GM19193 (cell line): ENCODE results near the gene ADCY6.

Experiments
- POLR2A ChIP-seq: IDR thresholded peaks from 4 replicates; pipeline ENCODE4 v1.6.1; 2011; ENCODE audit not compliant: insufficient read depth, insufficient read length; ENCODE audit errors: extremely low read depth

ADCY6 gene

DNA sequence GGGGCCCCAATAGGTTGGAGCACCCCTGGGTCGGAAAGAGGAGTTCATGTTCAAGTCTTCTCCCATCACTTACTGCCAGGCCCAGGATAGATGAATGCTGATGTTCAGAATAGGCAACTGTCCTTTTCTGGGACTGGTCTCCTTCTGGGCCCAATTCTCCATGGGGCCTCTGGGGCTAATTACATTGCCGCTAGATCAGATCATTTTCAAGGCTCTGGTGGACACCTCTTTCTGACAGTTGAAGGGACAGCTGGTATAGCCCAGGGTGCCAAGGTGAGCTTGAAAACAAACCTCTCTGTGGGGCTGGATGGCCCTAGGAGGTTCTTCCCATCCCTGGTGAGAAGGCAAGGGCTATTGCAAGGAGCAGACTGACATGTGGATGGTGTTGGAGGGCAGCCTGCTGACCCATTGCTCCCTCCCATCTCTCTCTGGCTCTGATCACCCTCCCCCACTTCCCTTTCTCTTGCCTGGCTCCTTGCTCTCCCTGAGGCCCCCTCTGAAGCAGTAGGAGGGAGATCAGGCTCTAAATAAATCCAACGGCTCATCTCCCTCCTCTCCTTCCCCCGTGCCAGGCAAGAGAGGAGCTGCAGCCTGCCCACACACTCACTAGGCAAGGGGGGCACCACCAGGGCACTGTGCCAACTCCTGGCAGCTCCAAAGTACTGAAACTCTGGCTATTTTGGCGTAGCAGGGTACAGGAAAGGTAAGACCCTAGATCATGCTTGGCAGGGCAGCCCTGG lies 31.3 kb upstream of the ADCY6 start:
- no peak for TF ChIP-seq POLR2A

DNA sequence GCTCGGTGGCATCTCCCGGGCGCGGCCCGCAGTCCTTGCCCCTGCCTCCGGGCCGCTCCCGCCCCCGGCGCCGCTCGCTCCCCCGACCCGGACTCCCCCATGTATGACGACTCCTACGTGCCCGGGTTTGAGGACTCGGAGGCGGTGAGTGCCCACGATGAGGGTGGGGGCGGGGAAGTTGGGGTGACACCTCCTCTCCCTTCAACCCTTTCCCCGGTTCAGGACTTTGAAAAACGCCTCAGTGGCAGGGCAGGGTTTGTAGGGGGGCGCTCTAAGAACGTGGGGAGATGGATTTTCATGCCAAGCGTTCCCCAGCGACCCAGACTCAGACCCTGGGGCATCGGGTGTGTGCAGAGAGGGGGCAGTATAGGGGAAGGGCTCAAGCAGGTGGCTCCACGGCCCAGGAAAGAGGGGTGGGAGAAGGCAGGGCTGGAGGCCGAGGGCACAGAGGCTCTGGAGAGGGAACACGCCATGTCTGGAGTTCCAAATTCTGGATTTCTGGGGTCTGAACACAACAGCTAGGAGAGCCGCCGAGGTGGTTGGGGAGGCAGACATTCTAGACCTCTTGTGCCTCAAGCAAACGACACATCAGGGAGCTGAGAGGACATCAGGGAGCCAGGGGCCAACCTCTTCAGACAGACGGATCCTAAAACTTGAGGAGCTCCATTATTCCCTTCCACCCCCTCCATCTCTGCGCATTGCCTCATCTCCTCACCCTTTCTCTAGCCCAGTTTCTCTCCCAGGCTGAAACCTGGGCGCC lies 30.1 kb upstream of the ADCY6 start:
- TF ChIP-seq POLR2A = no peak

DNA sequence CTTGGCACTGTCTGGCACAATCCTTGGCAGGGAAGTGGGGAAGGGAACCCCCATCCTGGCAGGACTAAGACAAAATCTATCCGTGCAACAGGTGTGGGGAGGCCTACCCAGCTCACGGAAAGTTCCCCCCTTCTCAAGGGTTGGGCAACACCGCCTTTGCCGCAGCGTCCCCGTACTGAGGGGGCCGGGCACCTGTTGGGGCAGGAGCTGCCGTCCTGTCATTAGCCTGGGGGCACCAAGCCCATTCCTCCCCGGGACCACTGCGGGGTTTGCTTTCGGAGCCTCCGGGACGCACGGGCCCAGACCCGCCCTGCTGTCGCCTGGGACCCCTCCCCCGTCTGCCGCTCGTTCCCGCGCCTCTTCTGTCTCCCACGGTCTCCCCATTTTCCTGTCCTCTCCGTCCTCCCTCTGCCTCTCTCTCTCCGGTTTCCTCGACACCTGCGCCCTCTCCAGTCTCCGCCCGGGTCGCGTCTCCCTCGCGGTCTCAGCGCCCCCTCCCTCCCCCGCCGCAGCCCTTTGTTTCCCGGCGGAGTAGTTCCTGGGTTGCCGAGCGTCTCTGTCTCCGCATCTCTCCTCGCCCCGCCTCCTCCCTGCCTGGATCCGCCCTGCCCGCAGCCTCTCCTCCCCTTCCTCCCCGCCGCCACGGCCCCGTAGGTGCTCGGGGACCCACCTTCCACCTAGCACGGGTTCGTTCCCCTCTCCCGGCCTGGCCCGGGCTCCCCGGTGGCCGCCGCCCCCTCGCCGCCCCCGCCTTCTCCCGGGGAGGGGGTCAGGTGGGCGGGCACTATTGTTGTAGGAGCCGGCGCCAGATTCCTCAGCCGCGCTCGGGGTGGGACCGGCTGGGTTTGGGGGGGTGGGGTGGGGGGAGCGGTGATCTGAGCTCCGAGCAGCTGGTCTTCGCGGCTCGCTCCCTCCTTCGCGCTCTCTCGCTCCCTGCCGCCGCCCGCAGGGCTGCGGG lies 29.3 kb upstream of the ADCY6 start, which contains the start of gene CACNB3:
Gene CACNB3 (plus strand): TSS at position 624 of the 958 bp plus-strand sequence. CDS start 434 bp downstream, outside the sequence.
- no peak for TF ChIP-seq POLR2A

DNA sequence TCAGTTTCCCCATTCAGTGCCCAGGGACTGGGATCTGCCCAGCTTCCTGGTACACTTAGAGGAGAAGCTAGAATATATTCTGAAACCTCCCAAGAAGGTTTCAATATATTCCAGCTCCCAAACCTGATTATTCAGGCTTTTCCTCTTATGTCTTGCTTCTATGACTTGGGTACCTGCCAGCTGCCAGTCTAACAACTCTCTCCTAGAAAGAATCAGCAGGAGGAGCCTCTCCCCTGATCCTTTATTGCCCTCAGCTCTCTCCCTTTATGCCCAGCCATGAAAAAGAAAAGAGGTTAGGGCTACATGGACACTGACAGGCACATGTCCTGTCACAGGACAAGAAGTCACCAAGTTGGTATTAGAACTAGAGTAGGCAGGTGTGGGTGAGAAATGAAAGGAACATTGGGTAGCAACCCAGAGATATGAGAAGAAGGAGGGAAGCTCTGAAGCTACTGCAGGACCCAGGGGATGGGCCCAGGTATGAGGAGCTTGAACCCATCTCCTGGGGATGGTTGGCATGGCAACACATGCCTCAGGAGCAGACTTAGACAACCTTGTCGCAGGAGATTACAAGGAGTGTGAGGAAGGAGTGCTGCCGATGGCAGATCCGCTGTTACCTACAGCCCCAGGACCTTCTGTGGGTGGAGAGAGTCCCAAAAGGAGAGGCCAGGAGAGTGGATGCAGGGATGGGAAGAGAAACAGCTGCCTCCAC lies 27.4 kb upstream of the ADCY6 start:
- TF ChIP-seq POLR2A = no peak

DNA sequence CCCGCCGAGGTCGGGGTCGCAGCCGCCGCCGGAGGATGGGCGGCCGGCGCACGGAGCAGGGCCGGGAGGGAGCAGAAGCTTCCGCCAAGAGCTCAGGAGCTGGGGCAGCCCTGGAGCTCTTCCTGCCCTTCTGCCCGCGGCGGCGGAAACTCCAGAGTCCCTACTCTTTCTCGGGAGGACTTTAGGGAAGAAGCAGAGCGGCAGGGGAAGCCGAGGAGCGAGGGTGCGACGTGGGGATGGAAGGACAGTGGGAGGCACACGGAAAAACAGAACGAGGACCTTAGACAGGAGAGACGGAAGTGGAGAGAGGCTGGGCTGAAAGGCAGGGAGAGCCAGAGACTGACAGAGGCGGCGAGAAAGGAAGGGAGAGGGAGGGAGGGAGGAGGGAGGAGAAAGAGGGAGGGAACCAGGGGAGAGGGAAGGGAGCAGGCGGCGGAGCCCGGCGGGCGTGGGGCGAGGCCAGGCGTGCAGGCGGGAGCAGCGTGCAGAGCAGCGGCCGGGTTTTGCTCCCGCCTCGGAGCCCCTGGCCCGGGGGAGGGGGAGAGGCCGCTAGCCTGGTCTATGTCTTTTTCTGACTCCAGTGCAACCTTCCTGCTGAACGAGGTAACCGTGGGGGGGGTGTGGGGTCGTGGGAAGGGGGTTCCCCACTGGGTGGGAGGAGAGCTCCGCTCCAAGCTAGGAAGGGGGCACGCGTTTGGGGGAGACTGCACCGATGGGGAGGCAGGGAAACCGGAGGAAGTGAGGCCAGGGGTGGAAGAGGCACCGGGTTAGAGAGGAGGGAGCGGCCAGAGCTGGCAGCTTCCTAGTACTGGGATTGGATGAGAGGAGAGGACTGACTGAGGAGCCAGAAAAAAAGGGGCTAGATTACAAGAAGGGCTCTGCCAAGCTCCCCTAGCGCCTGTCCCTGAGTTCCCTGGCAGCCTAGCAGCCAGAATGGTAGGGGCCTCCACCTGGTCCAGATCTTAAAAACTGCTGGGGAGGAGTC lies 26.5 kb upstream of the ADCY6 start:
- TF ChIP-seq POLR2A = peak; percentile 23

DNA sequence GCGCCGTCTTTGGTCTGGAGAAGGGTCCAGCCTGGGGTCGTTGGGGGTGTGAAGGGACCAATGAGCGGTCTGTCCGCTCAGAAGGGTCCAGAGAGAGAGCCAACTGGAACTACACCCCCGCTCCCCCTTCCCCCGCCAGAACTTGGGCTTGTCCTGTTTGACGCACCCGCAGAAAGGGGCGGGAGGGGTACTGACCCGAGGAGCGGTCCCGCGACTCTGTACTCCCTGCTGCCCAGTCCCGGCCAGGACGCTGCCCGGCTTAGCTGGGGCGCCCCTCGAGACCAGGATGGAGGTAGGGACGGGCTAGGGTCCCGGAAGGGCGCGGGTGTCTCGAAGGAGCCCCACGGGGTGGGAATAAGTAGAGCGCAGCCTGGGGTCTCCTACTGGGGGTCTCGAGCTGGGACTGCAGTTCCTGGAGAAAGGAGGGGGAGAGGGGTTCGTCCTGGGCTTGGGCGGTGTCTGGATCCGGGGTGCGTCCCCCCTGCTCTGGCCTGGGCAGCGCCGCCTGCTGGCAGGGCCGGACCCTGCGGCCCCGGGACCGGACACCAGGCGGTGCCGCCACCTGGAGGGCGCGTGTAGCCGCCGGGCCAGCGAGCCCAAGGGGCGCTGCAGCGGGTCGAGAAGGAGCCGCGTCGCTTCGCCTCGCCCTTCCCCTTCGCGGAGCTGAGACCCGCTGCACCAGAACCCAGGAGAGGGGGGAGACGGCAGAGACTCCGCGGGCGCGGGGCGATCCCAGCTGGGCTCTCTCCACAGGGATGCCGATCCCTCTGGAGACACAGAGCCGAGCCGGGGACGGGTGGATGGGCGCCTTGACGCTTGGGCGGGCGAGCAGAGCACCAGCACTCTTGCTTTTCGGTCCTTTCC lies 25.6 kb upstream of the ADCY6 start:
- peak; percentile 7 for TF ChIP-seq POLR2A

DNA sequence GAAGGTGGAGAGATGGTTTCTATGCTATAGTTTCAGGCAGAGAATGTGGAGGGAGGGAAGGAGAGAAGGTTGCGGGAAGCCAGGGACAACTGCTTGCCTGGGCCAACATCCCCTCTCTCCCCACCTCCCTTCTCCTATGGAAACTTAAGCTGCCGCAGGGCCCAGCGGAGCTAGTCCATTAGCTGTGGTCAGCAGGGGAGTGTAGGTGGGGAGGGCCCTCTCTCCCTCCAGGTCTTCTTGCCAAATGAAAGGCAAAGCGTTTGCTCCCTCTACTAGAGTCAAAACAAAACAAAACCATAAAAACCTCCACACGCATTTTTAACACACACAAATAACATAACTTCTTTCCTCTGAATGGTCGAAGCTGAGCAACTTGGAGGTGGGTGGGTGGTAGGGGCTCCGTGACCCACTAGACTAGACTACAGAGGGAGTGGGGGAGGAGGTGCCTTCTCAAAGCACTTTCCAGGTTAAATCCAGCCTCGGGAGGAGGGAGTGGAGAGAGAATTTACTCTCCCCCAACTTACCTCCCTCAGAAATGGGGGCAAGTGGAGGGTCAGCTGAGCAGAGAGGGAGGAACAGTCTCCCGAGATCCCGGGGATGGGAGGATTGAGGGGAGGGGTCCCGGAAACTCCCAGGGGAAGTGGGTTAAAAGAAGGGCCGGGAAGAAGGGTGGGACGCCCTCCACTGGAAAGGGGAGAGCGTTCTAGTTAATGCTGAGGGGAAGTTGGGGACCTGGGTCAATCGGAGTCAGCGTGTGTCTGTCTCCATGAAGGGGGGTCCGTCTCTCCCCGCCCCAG lies 24.8 kb upstream of the ADCY6 start:
- TF ChIP-seq POLR2A = no peak

DNA sequence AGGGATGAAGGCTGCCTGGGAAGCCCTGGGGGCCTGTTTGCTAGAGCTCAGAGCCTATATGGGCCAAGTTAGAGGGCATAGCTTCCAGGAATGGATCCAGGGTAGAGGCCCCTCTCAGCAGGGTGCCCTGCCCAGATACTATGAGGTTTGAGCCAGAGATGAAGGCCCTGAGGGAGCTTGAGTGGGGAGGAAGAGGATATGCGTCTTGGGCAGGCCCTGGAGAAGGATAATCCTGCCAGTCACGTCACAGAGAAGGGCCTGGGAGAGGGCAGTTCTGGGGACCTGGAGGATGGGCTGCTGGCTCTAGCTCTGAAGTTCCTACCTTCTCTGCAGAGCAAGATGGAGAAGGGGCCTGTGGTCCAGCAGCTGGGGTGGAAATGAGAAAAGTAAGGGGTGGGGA lies 23.5 kb upstream of the ADCY6 start:
- no peak for TF ChIP-seq POLR2A

DNA sequence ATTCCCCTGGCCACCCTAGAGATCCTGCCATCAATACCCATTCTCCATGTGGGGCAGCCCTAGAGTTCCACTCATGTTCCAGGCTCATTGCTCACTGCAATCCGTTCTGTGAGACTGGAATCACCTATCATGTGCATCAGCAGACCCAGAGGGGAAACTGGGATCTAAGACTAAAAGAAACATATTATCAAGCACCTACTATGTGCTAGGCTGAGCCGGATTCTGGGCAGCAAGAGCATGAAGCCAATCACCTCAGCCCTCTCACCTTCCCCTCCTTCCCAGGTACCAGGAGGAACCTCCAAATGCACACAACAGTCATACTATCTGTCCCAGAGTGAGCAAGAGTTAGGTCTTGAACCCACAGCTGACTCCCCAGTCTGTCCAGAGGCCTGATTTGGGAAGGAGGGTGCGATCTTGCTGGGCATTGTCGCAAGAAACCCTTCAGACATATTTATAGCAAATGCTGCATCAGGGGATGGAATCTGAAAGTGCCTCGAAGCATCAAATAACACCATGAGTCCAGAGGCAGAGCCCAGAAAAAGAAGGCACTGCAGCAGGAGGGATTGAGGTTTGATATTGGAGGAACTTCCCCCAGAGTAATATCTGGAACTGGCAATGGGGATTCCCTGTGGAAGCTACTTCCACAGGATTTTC lies 22.7 kb upstream of the ADCY6 start:
- TF ChIP-seq POLR2A = no peak

DNA sequence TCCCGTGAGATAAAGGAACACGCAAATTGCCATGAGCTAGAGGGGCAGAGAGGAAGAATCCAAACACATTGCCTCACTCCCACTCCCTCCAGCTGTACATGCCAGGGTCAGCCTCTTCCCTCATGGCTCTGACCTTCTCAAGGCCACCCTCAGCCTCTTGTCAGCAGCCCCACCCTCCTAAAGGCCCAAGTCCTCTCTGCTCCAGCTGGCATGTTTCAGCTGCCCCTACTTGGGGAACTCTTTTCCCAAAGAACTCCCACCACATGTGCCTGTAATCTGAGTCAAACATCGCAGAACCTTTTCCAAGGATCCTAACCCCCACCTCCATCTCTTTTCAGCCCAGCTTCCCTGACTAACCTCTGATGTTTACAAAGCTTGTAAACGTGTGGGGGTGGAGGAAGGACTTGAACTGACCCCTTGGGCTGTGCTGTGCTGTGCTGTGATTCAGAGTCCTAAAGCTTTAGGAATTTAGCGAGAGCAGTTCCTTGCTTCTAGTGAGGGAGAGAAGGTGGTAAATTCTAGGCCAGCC lies 22.1 kb upstream of the ADCY6 start:
- TF ChIP-seq POLR2A = no peak

DNA sequence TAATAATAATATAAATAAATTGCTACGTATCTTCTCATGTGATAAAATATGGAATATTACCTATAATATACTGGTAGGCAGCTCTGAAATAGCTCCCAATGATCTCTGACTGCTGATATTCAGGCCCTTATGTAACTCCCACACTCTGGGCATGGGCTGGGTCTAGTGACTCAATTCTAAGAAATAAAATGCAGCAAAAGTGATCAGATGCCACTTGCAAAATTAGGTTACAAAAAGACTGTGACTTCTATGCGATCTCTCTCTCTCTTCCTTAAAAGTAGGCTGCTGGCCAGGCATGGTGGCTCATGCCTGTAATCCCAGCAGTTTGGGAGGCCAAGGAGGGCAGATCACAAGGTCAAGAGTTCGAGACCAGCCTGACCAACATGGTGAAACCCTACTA lies 19.1 kb upstream of the ADCY6 start:
- TF ChIP-seq POLR2A = no peak
